NCI-H2196 (cell line): ENCODE data around the gene PAFAH2.

ENCODE experiments used
- DNase-seq: peaks from one replicate; lab custom pipeline; 2025; ENCODE audit not compliant: unreplicated experiment; lab: John Stamatoyannopoulos, UW

PAFAH2 gene

GRCh38 chr1:26031611-26032220 lies 33.9 kb upstream of the PAFAH2 start:
- DNase-seq, result no peak

- no peak for DNase-seq
Measured at GRCh38 chr1:26031196-26031595, 33.3 kb upstream of the PAFAH2 start.

DNA sequence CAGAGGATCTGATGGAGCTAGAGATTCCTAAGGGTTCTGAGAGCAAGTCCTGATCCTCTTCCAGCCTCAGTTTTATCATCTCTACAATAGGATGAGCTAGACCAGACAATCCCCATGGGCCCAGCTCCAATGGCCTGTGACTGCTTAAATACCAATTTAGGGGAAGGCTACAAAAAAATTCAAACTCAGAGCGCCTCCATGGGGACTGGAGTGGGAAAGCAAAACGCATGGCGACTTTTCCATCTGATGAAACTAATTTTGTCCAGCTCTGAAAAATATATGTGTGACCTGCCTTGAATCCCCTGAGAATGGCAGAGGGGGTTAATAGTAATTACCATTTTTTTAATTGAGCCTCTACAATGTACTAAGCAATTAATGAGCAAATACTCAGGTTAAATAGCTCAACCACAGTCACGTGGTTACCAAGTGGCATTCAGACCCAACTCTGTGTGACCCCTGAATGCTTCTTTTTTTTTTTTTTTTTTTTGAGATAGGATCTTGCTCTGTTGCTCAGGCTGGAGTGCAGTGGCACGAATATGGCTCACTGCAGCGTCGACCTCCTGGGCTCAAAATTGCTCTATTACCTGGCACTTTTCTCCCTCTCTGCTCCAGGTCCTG lies 32.1 kb upstream of the PAFAH2 start:
- no peak for DNase-seq

- DNase-seq, result no peak
Measured at GRCh38 chr1:26029054-26029863, 31.4 kb upstream of the PAFAH2 start.

GRCh38 chr1:26028490-26028980 lies 30.7 kb upstream of the PAFAH2 start:
- no peak for DNase-seq

- DNase-seq, result no peak
Measured at GRCh38 chr1:26027716-26028489, 30.0 kb upstream of the PAFAH2 start.

DNA sequence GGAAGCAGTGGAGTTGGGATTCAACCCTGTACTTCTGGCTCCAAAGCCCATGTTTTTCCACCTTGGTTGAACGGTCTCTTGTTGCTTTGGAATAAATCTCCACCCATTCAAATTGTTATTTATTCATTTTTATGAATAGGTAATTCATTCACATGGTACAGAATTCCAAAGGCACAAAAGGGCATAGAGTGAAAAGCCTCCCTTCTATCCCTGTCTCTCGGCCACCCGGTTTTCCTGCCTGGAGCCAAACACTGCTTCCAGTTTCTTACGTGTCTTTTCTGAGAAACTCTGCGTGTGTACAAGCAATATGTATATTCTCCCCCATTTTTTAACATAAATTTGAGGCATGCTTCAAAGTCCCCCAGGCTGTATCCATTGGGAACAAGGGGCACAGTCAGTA lies 27.7 kb upstream of the PAFAH2 start:
- DNase-seq, result no peak

- DNase-seq, result no peak
Measured at GRCh38 chr1:26025060-26025459, 27.2 kb upstream of the PAFAH2 start.

- no peak for DNase-seq
Measured at GRCh38 chr1:26023826-26024225, 26.0 kb upstream of the PAFAH2 start.

DNA sequence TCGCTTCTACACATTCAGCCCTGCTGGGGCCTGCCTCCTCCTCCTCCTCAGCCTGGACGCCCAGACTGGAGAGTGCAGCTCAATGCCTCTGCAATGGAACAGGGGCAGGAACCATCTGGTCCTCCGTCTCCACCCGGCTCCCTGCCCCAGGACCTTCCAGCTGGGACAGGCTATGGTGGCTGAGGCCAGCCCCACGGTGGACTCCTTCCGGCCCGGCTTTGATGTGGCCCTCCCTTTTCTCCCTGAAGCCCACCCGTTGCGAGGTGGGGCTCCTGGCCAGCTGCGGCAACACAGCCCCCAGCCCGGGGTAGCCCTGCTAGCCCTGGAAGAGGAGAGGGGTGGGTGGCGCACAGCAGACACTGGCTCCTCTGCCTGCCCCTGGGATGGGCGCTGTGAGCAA lies 25.1 kb upstream of the PAFAH2 start:
- DNase-seq, result no peak

GRCh38 chr1:26022404-26022779 lies 24.5 kb upstream of the PAFAH2 start:
- no peak for DNase-seq

GRCh38 chr1:26021647-26022403 lies 24.0 kb upstream of the PAFAH2 start, which contains the start of gene EXTL1:
Gene EXTL1, plus strand, starts transcription at chr1:26021775. Its CDS starts 872 bp downstream, at chr1:26022647.
- DNase-seq, result no peak

DNA sequence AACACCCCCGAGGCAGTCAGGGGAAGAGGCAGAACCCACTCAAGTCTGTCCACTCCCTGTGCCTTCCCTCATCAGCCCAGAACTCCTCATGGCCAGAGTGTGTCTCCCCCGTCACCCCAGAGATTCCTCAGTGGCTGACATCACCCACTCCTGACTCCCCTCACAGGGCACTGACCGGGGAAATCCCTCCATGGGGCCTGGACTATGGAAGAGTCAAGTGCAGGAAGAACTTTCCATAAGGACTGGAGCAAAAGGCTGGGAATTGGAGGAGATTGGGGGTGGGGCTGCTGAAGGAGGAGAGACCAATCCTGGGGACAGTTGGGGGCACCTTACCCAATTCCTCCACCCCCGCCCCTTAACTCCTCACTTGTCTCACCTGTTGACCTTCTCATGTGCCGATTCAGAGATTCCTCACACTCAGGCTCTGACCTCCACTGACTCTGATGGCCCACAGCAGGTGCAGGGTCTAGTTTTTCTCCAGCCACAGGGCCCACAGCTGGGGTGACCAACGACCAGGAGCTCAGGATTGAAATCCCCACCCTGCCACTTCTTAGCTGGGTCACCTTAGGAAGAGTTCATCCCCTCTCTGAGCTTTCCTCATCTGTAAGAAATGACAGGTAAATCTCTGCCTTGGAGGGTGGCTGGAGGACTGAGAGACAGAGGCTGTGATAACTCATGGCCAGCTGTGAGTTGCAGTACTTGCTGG lies 23.2 kb upstream of the PAFAH2 start:
- no peak for DNase-seq

GRCh38 chr1:26020330-26020768 lies 22.5 kb upstream of the PAFAH2 start:
- no peak for DNase-seq

DNA sequence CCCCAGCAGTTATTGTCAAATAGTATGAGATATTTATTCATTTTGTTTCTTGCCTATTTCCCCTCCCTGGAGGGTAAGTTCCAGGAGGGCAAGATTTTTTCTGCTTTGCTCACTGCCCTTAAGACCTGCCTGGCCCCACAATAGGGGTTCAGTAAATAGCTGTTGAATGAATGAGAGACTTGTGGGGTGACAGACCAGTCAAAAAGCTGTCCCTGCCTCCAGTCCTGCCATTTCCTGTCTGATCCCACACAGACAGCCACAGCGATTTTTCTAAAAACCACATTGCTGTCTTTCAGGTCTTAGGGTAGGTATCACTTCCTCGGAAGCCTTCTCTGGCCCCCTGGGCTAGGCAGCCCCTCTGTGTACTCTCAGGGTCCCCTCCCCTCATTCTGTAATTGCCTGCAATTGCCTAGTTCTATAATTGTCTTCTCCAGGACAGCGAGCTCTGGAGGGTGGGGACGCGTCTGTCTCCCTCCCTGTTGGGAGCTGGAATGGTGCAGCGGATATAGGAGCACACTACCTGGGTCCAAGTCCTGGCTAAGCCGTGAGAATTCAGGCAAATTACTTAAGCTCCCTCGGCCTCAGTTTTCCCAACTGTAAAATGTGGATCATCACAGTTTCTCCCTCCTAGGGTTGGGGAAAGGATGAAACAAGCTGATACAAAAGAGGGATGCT lies 21.9 kb upstream of the PAFAH2 start:
- DNase-seq, result no peak

- DNase-seq, result no peak
Measured at GRCh38 chr1:26017606-26018005, 19.7 kb upstream of the PAFAH2 start.

GRCh38 chr1:26016953-26017545 lies 19.2 kb upstream of the PAFAH2 start:
- no peak for DNase-seq

DNA sequence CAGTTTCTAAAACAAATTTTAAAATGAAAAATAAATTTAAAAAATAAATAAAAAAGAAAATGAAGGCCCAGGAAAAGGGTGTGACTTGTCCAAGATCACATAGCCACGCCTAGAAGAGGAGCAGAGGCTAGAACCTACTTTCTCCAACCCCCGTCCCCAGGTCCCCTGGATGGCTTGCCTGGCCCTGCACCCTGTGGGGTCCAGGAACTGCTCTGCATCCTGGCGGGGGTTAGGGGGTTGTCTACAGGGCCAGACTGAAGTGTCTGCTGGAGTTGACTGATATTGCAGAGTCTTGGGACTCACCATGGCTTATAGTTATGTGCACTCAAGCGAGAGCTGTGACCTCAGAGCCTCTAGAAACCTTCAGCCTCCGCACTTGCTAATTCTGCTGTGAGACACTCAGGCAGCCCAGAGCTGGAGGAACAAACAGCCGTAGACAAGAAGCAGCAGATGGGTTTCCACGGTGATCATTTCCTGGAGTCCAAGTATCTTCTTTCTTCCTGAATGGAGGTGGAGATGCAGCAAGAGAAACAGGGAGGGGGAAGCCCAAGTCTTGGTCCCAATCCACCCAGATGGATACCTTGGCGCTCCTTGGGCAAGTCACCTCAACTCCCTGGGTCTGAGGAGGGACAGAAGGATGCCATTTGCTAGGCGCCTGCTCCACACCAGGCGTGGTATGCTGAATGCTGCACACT lies 18.5 kb upstream of the PAFAH2 start:
- DNase-seq, result peak; percentile 28
